Activated CD8-positive, alpha-beta T cell treated with anti-CD3 and anti-CD28 coated beads for 36 hours (primary cell): ENCODE measurements around the gene RPL3. TPM values are rescaled to one million over a fixed set of nuclear protein-coding genes. Genes with fewer than 3 reads are reported as not detected.
A peak's percentile ranks its signal among the peaks of the same experiment; 100 is the strongest.

ENCODE experiments used
- ATAC-seq: fragments of 200-7000 bp; cut with Tn5 transposase; one replicate; pipeline ENCODE4 v1.10.0; 2021; ENCODE audit warnings: mild to moderate bottlenecking, moderate library complexity
- CTCF ChIA-PET: fragments of 350-600 bp; sonication (Branson Sonifier 250); formaldehyde crosslinking; loops from one replicate; lab custom pipeline; 2021; ENCODE audit warnings: antibody characterized with exemption; lab: Charles Lee
- POLR2A ChIA-PET: fragments of 350-600 bp; sonication (Branson Sonifier 250); formaldehyde crosslinking; loops from one replicate; lab custom pipeline; 2021; ENCODE audit warnings: antibody characterized with exemption; lab: Charles Lee
- DNase-seq: peaks from one replicate; pipeline ENCODE4 v3.0.0-alpha.2; 2020
- H3K27ac Mint-ChIP-seq: one replicate; pipeline ENCODE4 v1.8.0; 2021; ENCODE audit warnings: mild to moderate bottlenecking, mixed read lengths
- H3K27me3 Mint-ChIP-seq: one replicate; pipeline ENCODE4 v1.8.0; 2021; ENCODE audit warnings: mixed read lengths
- H3K36me3 Mint-ChIP-seq: one replicate; pipeline ENCODE4 v1.8.0; 2021; ENCODE audit warnings: low read depth, mixed read lengths
- H3K4me1 Mint-ChIP-seq: one replicate; pipeline ENCODE4 v1.8.0; 2021; ENCODE audit warnings: low read depth, mixed read lengths
- H3K4me3 Mint-ChIP-seq: one replicate; pipeline ENCODE4 v1.8.0; 2021; ENCODE audit warnings: mild to moderate bottlenecking, moderate library complexity, mixed read lengths
- H3K9me3 Mint-ChIP-seq: one replicate; pipeline ENCODE4 v1.8.0; 2021; ENCODE audit warnings: mixed read lengths
- CTCF ChIP-seq: fragments of 200-600 bp; IDR thresholded peaks from one replicate; pipeline ENCODE4 v1.8.0; 2022; ENCODE audit warnings: antibody characterized with exemption, mild to moderate bottlenecking
- intact Hi-C: fragments of 100-400 bp; cut with micrococcal nuclease; formaldehyde crosslinking; loops from one replicate; pipeline ENCODE4 v1.10.0; 2022
- total RNA-seq, 2 experiments: library from RNA; stranded (reverse); gene quantifications; one replicate each; pipeline ENCODE4 v1.2.3, GENCODE V29; 2021

RPL3 gene
- total RNA-seq, 2 experiments from 2014 or later, result 3,563 to 3,599 TPM

- H3K27ac Mint-ChIP-seq, result peak overlapping the region; percentile 100
- ATAC-seq (no peak), DNase-seq (no peak)
- CTCF ChIA-PET, result interaction anchor here (0.6 to 6.6 kb wide), 14 partner anchors 12 to 549 kb away, joined by 3 to 48 read pairs (median 6); no protein-coding TSS in a partner anchor
- no peaks in the 10 kb centered on the region for H3K27me3 Mint-ChIP-seq
- H3K36me3 Mint-ChIP-seq, result peaks cover 67% of the 10 kb centered on the region
- POLR2A ChIA-PET, result interaction anchor here (0.6 to 9.1 kb wide), 45 partner anchors 9 to 1539 kb away, joined by 3 to 211 read pairs (median 5); partner anchors contain the start of genes ATF4, CBX6, CBX7 and PDGFB
- no peak for TF ChIP-seq CTCF
- peaks cover 40% of the 10 kb centered on the region for H3K4me1 Mint-ChIP-seq
- intact Hi-C loops, result loop anchor here (5.0 kb wide), 1 partner anchor 204 kb away; the partner anchor contains the start of gene ATF4
- H3K9me3 Mint-ChIP-seq, result no peaks in the 10 kb centered on the region
- H3K4me3 Mint-ChIP-seq, result peak overlapping the region; percentile 99
Observed at GRCh38 chr22:39317775-39318506, 1.5 kb downstream of the RPL3 start.

- CTCF ChIA-PET, result interaction anchor here (0.6 to 6.6 kb wide), 17 partner anchors 11 to 548 kb away, joined by 3 to 48 read pairs (median 5); no protein-coding TSS in a partner anchor
- DNase-seq (peak; percentile 67), ATAC-seq (no peak)
- Mint-ChIP-seq H3K36me3 (peaks cover 74% of the 10 kb centered on the region), H3K27me3 (no peaks in the 10 kb centered on the region), H3K4me1 (peaks cover 44% of the 10 kb centered on the region), H3K27ac (peak overlapping the region; percentile 100), H3K4me3 (peak overlapping the region; percentile 99), H3K9me3 (no peaks in the 10 kb centered on the region)
- POLR2A ChIA-PET, result interaction anchor here (0.8 to 9.1 kb wide), 24 partner anchors 8 to 1540 kb away, joined by 3 to 211 read pairs (median 9); partner anchors contain the start of genes ATF4, CBX7, SUN2 and SYNGR1
- intact Hi-C loops, result loop anchor here (5.0 kb wide), 1 partner anchor 205 kb away; the partner anchor contains the start of gene ATF4
- TF ChIP-seq CTCF, result no peak
Observed at GRCh38 chr22:39317084-39317774, 2.2 kb downstream of the RPL3 start.

- H3K4me1 Mint-ChIP-seq, result peaks cover 48% of the 10 kb centered on the region
- TF ChIP-seq CTCF, result peak; percentile 78
Observed at GRCh38 chr22:39316440-39317083, 2.9 kb downstream of the RPL3 start.

GRCh38 chr22:39315389-39315788 lies 4.0 kb downstream of the RPL3 start:
- ChIA-PET POLR2A (interaction anchor here (0.6 to 9.1 kb wide), 24 partner anchors 12 to 1362 kb away, joined by 3 to 211 read pairs (median 4); partner anchors contain the start of genes ATF4, CBX7 and PDGFB), CTCF (interaction anchor here (0.9 to 6.6 kb wide), 9 partner anchors 9 to 186 kb away, joined by 3 to 48 read pairs (median 7); partner anchors contain the start of gene MIEF1)
- Mint-ChIP-seq H3K27me3 (no peaks in the 10 kb centered on the region), H3K9me3 (no peaks in the 10 kb centered on the region), H3K4me1 (peaks cover 47% of the 10 kb centered on the region), H3K36me3 (peaks cover 82% of the 10 kb centered on the region), H3K27ac (peak overlapping the region; percentile 100), H3K4me3 (peak overlapping the region; percentile 99)
- no peak for ATAC-seq
- TF ChIP-seq CTCF, result no peak
- intact Hi-C loops, result loop anchor here (5.0 kb wide), 1 partner anchor 207 kb away; the partner anchor contains the start of gene ATF4
- no peak for DNase-seq

More at GRCh38 chr22:39316440-39317083, 2.9 kb downstream of the RPL3 start:
- CTCF ChIA-PET, result interaction anchor here (0.9 to 6.6 kb wide), 17 partner anchors 10 to 547 kb away, joined by 3 to 48 read pairs (median 6); no protein-coding TSS in a partner anchor
- ATAC-seq, result peak; percentile 37
- no peaks in the 10 kb centered on the region for H3K27me3 Mint-ChIP-seq
- intact Hi-C loops, result loop anchor here (5.0 kb wide), 1 partner anchor 206 kb away; the partner anchor contains the start of gene ATF4
- peak overlapping the region; percentile 100 for H3K27ac Mint-ChIP-seq
- POLR2A ChIA-PET, result interaction anchor here (0.6 to 9.1 kb wide), 25 partner anchors 7 to 446 kb away, joined by 3 to 211 read pairs (median 5); partner anchors contain the start of genes ATF4, CBX7 and SYNGR1
- peak; percentile 90 for DNase-seq
- H3K36me3 Mint-ChIP-seq, result peaks cover 79% of the 10 kb centered on the region
- no peaks in the 10 kb centered on the region for H3K9me3 Mint-ChIP-seq
- H3K4me3 Mint-ChIP-seq, result peak overlapping the region; percentile 99
